GM12801 (cell line): Measurements from ENCODE around the gene HELZ.

ENCODE experiments used
- CTCF ChIP-seq: IDR thresholded peaks from one replicate; pipeline ENCODE4 v1.5.1; 2011; ENCODE audit warnings: control low read depth; ENCODE audit not compliant: insufficient read length; ENCODE audit errors: extremely low read depth

HELZ gene

GRCh38 chr17:67052720-67053437, 192.1 kb downstream of the HELZ start:
- TF ChIP-seq CTCF: no peak

GRCh38 chr17:67051837-67052236, 193.2 kb downstream of the HELZ start:
- TF ChIP-seq CTCF: no peak

GRCh38 chr17:67051155-67051538, 193.8 kb downstream of the HELZ start:
- TF ChIP-seq CTCF: no peak

- TF ChIP-seq CTCF: no peak
These were observed 194.4 kb downstream of the HELZ start for GRCh38 chr17:67050471-67051154.

- no peak for TF ChIP-seq CTCF
These were observed 194.9 kb downstream of the HELZ start for GRCh38 chr17:67050066-67050465.

- TF ChIP-seq CTCF: no peak
These were observed 195.8 kb downstream of the HELZ start for GRCh38 chr17:67049025-67049739.

GRCh38 chr17:67047382-67047781, 197.6 kb downstream of the HELZ start:
- no peak for TF ChIP-seq CTCF
